ENCODE measurements around the gene TRAPPC3.
A peak's percentile ranks its signal among the peaks of the same experiment; 100 is the strongest.

The TRAPPC3 gene

GRCh38 chr1:36154765-36155407 is 5.6 kb upstream of the TRAPPC3 start:
- Histone ChIP-seq H3K4me2 (peak overlapping the region; percentile 97), H3K9ac (peak overlapping the region; percentile 95), H3K4me3 (IDR thresholded peaks at IDR 0.05; ENCODE audit: insufficient read depth, low read depth, low read length) (peak overlapping the region; percentile 70), H3K4me1 (ENCODE audit: low read depth, poor library complexity, severe bottlenecking) (peaks cover 58% of the 10 kb centered on the region), H3K27me3 (ENCODE audit: insufficient read depth, low read depth) (no peaks in the 10 kb centered on the region), H4K20me1 (ENCODE audit: insufficient read depth) (no peaks in the 10 kb centered on the region), H3K27ac (peak overlapping the region; percentile 81), H3K79me2 (ENCODE audit: insufficient read depth, low read depth) (peaks cover 44% of the 10 kb centered on the region), H2AFZ (ENCODE audit: low read depth) (peak overlapping the region; percentile 73; the same call in 1 of the 2 replicates), H3K36me3 (ENCODE audit: insufficient read depth) (no peaks in the 10 kb centered on the region)
- TF ChIP-seq CTCF (conservative IDR thresholded peaks at IDR 0.05; ENCODE audit: low read depth, low read length), result no peak

GRCh38 chr1:36154335-36154734 is 5.0 kb upstream of the TRAPPC3 start:
- H3K4me3 ChIP-seq (IDR thresholded peaks at IDR 0.05; ENCODE audit: insufficient read depth, low read depth, low read length), result no peak overlapping the region
- H3K79me2 ChIP-seq (ENCODE audit: insufficient read depth, low read depth), result peaks cover 38% of the 10 kb centered on the region
- no peak for TF ChIP-seq CTCF (conservative IDR thresholded peaks at IDR 0.05; ENCODE audit: low read depth, low read length)
- peaks cover 56% of the 10 kb centered on the region for H3K4me1 ChIP-seq (ENCODE audit: low read depth, poor library complexity, severe bottlenecking)
- H3K27me3 ChIP-seq (ENCODE audit: insufficient read depth, low read depth), result no peaks in the 10 kb centered on the region
- no peak overlapping the region for H3K9ac ChIP-seq
- no peaks in the 10 kb centered on the region for H3K36me3 ChIP-seq (ENCODE audit: insufficient read depth)
- H4K20me1 ChIP-seq (ENCODE audit: insufficient read depth), result no peaks in the 10 kb centered on the region
- peak overlapping the region; percentile 97; the same call in 1 of the 2 replicates for H3K4me2 ChIP-seq
- H3K27ac ChIP-seq, result no peak overlapping the region
- no peak overlapping the region for H2AFZ ChIP-seq (ENCODE audit: low read depth)

- H3K27me3 ChIP-seq (ENCODE audit: insufficient read depth, low read depth), result no peaks in the 10 kb centered on the region
- no peaks in the 10 kb centered on the region for H4K20me1 ChIP-seq (ENCODE audit: insufficient read depth)
- H3K4me2 ChIP-seq, result no peak overlapping the region
- H2AFZ ChIP-seq (ENCODE audit: low read depth), result no peak overlapping the region
- H3K27ac ChIP-seq, result no peak overlapping the region
- peaks cover 49% of the 10 kb centered on the region for H3K4me1 ChIP-seq (ENCODE audit: low read depth, poor library complexity, severe bottlenecking)
- no peak overlapping the region for H3K4me3 ChIP-seq (IDR thresholded peaks at IDR 0.05; ENCODE audit: insufficient read depth, low read depth, low read length)
- no peaks in the 10 kb centered on the region for H3K36me3 ChIP-seq (ENCODE audit: insufficient read depth)
- no peak overlapping the region for H3K9ac ChIP-seq
- H3K79me2 ChIP-seq (ENCODE audit: insufficient read depth, low read depth), result peaks cover 36% of the 10 kb centered on the region
- no peak for TF ChIP-seq CTCF (conservative IDR thresholded peaks at IDR 0.05; ENCODE audit: low read depth, low read length)
These were observed 4.2 kb upstream of the TRAPPC3 start for GRCh38 chr1:36153476-36153875.

- no peak overlapping the region for H3K4me3 ChIP-seq (IDR thresholded peaks at IDR 0.05; ENCODE audit: insufficient read depth, low read depth, low read length)
- peak overlapping the region; percentile 83 for H3K4me2 ChIP-seq
- no peaks in the 10 kb centered on the region for H4K20me1 ChIP-seq (ENCODE audit: insufficient read depth)
- H2AFZ ChIP-seq (ENCODE audit: low read depth), result peak overlapping the region; percentile 32
- no peaks in the 10 kb centered on the region for H3K36me3 ChIP-seq (ENCODE audit: insufficient read depth)
- peaks cover 38% of the 10 kb centered on the region for H3K79me2 ChIP-seq (ENCODE audit: insufficient read depth, low read depth)
- H3K4me1 ChIP-seq (ENCODE audit: low read depth, poor library complexity, severe bottlenecking), result peaks cover 46% of the 10 kb centered on the region
- peak overlapping the region; percentile 97 for H3K27ac ChIP-seq
- no peaks in the 10 kb centered on the region for H3K27me3 ChIP-seq (ENCODE audit: insufficient read depth, low read depth)
- H3K9ac ChIP-seq, result peak overlapping the region; percentile 85; the same call in 1 of the 2 replicates
- TF ChIP-seq CTCF (conservative IDR thresholded peaks at IDR 0.05; ENCODE audit: low read depth, low read length), result no peak
These were observed 2.5 kb upstream of the TRAPPC3 start for GRCh38 chr1:36151845-36152203.

Data from KMS-11 (cell line).